ENCODE results near the gene SLC1A5. TPM values are rescaled to one million over a fixed set of nuclear protein-coding genes. Genes with fewer than 3 reads are reported as not detected.

SLC1A5 gene
- polyA plus RNA-seq, 3 donors = 34.6 to 64.9 (median 57.3) TPM

GRCh38 chr19:46745030-46745429, 43.4 kb downstream of the SLC1A5 start:
- 38% methylated on average over 8 of the region's 8 CpGs for WGBS (ENCODE audit: insufficient coverage)
- Mint-ChIP-seq H3K4me3 (peak overlapping the region; percentile 98 to 99), H3K4me1 (peaks cover 57% of the 10 kb centered on the region), H3K27ac (peak overlapping the region in 6 of 7 donors; percentile 84 to 96 (median 92)), H3K36me3 (peaks cover 24 to 47% of the 10 kb centered on the region in 2 donors), H3K9me3 (no peaks in the 10 kb centered on the region), H3K27me3 (ENCODE audit: low read depth in 3 of 3) (peaks cover 0 to 1% (median 0%) of the 10 kb centered on the region in 3 donors)
- Histone ChIP-seq H3K4me2 (replicated peaks; ENCODE audit: extremely low read depth, low read length, poor library complexity, severe bottlenecking) (peak overlapping the region; percentile 87), H3K27me3 (ENCODE audit: control insufficient read depth in 2 of 2, insufficient read depth in 2 of 2, low read length in 2 of 2) (no peaks in the 10 kb centered on the region), H3K9ac (ENCODE audit: insufficient read depth, low read length, poor library complexity, severe bottlenecking) (peak overlapping the region; percentile 86), H4K20me1 (ENCODE audit: insufficient read depth, low read length) (peaks cover 61% of the 10 kb centered on the region), H3K79me2 (ENCODE audit: insufficient read depth, low read length) (peaks cover 69% of the 10 kb centered on the region), H2AFZ (ENCODE audit: insufficient read depth, low read depth, low read length, poor library complexity, severe bottlenecking) (no peak overlapping the region), H3K4me3 (replicated peaks in 1 of 3; ENCODE audit: low read depth in 2 of 3, low read length in 3 of 3) (peak overlapping the region; percentile 85 to 97 (median 97)), H3K27ac (ENCODE audit: low read depth in 1 of 2, low read length in 2 of 2) (peak overlapping the region in 1 of 2 donors; percentile 81), H3K4me1 (ENCODE audit: control insufficient read depth in 1 of 2, insufficient read depth in 2 of 2, low read length in 2 of 2) (peaks cover 43 to 56% of the 10 kb centered on the region in 2 donors), H3K36me3 (replicated peaks in 1 of 2; ENCODE audit: control insufficient read depth in 1 of 2, insufficient read depth in 2 of 2, low read length in 2 of 2) (peaks cover 8 to 25% of the 10 kb centered on the region in 2 donors), H3K9me3 (replicated peaks in 1 of 2; ENCODE audit: control insufficient read depth in 1 of 2, insufficient read depth in 1 of 2, low read length in 2 of 2) (no peaks in the 10 kb centered on the region)
- DNase-seq = no peak
- intact Hi-C loops (cut with micrococcal nuclease) = loop anchor here in 1 of 2 donors (1.0 to 10.0 kb wide), 2 partner anchors 11 to 220 kb away; no protein-coding TSS in a partner anchor
- TF ChIP-seq, protein P1, sequence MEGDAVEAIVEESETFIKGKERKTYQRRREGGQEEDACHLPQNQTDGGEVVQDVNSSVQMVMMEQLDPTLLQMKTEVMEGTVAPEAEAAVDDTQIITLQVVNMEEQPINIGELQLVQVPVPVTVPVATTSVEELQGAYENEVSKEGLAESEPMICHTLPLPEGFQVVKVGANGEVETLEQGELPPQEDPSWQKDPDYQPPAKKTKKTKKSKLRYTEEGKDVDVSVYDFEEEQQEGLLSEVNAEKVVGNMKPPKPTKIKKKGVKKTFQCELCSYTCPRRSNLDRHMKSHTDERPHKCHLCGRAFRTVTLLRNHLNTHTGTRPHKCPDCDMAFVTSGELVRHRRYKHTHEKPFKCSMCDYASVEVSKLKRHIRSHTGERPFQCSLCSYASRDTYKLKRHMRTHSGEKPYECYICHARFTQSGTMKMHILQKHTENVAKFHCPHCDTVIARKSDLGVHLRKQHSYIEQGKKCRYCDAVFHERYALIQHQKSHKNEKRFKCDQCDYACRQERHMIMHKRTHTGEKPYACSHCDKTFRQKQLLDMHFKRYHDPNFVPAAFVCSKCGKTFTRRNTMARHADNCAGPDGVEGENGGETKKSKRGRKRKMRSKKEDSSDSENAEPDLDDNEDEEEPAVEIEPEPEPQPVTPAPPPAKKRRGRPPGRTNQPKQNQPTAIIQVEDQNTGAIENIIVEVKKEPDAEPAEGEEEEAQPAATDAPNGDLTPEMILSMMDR (IDR thresholded peaks at IDR 0.05) = no peak

DNA sequence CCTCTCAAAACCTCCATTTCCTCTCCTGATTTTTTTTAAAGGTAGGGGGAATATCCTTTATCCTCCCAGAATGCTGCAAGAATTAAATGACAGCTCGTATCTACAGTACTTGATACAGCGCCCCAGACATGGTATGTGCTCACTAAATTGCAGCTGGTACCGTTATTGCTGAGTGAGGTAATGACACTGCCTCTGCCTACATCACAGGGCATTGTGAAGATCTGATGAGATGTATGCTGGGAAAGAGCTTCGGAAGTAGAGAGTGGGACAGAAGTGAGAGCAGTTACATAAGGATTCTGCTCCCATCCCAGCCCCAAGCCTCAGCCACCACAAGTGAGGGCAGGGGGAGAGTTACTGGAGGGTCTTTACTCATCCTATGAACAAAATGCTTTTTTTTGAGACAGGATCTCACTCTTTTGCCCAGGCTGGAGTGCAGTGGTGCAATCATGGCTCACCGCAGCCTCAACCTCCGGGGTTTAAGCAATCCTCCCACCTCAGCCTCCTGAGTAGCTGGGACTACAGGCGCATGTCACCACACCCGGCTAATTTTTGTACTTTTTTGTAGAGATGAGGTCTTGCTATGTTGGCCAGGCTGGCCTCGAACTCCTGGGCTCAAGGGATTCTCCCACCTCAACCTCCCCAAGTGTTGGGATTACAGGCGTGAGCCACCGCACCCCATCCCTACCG, 44.2 kb downstream of the SLC1A5 start:
- TF ChIP-seq, protein P1 (IDR thresholded peaks at IDR 0.05) = no peak
- no peak overlapping the region for H3K9ac ChIP-seq (ENCODE audit: insufficient read depth, low read length, poor library complexity, severe bottlenecking)
- peaks cover 12 to 31% of the 10 kb centered on the region in 2 donors for H3K36me3 ChIP-seq (replicated peaks in 1 of 2; ENCODE audit: control insufficient read depth in 1 of 2, insufficient read depth in 2 of 2, low read length in 2 of 2)
- H3K4me2 ChIP-seq (replicated peaks; ENCODE audit: extremely low read depth, low read length, poor library complexity, severe bottlenecking) = peak overlapping the region; percentile 87
- no peak for DNase-seq
- H3K9me3 Mint-ChIP-seq = no peaks in the 10 kb centered on the region
- peaks cover 0 to 1% (median 0%) of the 10 kb centered on the region in 3 donors for H3K27me3 Mint-ChIP-seq (ENCODE audit: low read depth in 3 of 3)
- H3K27ac ChIP-seq (ENCODE audit: low read depth in 1 of 2, low read length in 2 of 2) = no peak overlapping the region
- H3K27me3 ChIP-seq (ENCODE audit: control insufficient read depth in 2 of 2, insufficient read depth in 2 of 2, low read length in 2 of 2) = no peaks in the 10 kb centered on the region
- H3K27ac Mint-ChIP-seq = peak overlapping the region in 2 of 7 donors; percentile 67 to 73
- 93% methylated on average over 4 of the region's 12 CpGs for WGBS (ENCODE audit: insufficient coverage)
- H3K4me1 Mint-ChIP-seq = peaks cover 61% of the 10 kb centered on the region
- H3K9me3 ChIP-seq (replicated peaks in 1 of 2; ENCODE audit: control insufficient read depth in 1 of 2, insufficient read depth in 1 of 2, low read length in 2 of 2) = no peaks in the 10 kb centered on the region
- H3K4me3 Mint-ChIP-seq = peak overlapping the region; percentile 27 to 99
- peaks cover 30 to 49% of the 10 kb centered on the region in 2 donors for H3K36me3 Mint-ChIP-seq
- peaks cover 43 to 56% of the 10 kb centered on the region in 2 donors for H3K4me1 ChIP-seq (ENCODE audit: control insufficient read depth in 1 of 2, insufficient read depth in 2 of 2, low read length in 2 of 2)
- peak overlapping the region in 1 of 3 experiments; percentile 97 for H3K4me3 ChIP-seq (replicated peaks in 1 of 3; ENCODE audit: low read depth in 2 of 3, low read length in 3 of 3)
- intact Hi-C loops (cut with micrococcal nuclease) = loop anchor here in 1 of 2 donors (10.0 kb wide), 1 partner anchor 219 kb away; no protein-coding TSS in a partner anchor
- H2AFZ ChIP-seq (ENCODE audit: insufficient read depth, low read depth, low read length, poor library complexity, severe bottlenecking) = no peak overlapping the region
- peaks cover 70% of the 10 kb centered on the region for H4K20me1 ChIP-seq (ENCODE audit: insufficient read depth, low read length)
- peaks cover 77% of the 10 kb centered on the region for H3K79me2 ChIP-seq (ENCODE audit: insufficient read depth, low read length)

Measured in CD14-positive monocyte (primary cell).